Activated CD8-positive, alpha-beta memory T cell treated with anti-CD3 and anti-CD28 coated beads for 1 hour (primary cell): Measurements from ENCODE around the gene KNTC1.
"Not testable (repeated sequence)": the region's sequence is repeated elsewhere in the genome, so short reads cannot be mapped to it uniquely, and the experiment has no call there.

Experiments used
- DNase-seq, 2 donors: peaks; one replicate each; pipeline ENCODE4 v3.0.0-alpha.2; 2020; ENCODE audit warnings: low read depth in 1 of 2; ENCODE audit errors: extremely low read depth in 1 of 2

Gene KNTC1

DNA sequence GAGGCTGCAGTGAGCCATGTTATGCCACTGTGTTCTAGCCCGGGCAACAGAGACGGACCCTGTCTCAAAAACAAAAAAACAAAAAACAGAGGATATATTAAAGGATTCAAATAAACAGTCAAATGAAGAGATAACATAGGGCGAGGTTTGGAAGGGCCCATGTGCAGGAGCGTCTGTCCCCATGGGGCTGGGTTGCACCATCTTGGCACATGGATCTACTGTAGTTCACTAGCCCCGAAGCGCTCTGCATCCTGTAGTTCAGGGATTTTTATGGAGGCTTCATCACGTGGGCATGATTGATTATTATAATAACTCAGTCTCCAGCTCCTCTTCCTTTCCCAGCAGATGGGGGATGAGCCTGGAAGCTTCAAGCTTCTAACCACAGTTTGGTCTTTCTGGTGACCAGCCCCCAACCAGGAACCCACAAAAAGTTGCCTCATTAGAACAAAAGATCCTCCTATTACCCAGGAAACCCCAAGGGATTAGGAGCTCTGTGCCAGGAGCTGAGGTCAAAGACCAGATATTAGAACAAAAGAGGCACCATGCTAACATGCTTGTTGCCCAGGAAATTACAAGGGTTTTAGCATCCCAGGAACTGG lies 116.3 kb downstream of the KNTC1 start:
- no peak for DNase-seq

DNA sequence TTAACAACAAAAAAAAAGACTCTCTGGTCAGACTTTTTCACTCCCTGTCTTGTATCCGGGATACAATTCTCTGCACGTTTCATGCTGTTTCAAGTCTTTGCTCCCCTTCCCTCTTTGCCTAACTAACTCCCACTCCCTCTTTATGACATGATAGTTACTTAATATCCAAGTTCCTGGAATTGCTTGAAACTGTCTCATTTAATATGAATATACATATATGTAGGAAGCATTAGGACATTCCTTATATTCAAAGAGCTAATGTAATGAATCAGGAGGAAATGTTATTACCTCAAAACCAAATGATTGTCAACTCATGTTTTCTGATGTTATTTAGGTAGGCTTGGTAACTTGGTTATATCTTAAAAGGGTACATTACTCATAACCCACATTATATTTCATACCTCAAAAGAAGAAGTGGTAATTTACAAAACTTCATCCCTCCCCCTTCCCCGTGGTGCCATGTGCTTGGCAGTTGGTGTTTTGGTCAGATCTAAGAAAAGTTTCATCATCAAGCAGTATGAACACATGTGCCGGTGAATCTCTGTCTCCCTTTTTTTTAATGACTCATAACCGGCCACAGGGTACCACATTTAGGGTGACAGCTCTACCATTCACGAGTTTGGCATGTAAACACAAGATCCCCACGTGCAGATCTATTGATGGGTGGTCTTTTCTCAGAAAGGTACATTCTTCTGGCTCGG lies 119.6 kb downstream of the KNTC1 start:
- DNase-seq: peak in 1 of 2 donors; percentile 6

DNA sequence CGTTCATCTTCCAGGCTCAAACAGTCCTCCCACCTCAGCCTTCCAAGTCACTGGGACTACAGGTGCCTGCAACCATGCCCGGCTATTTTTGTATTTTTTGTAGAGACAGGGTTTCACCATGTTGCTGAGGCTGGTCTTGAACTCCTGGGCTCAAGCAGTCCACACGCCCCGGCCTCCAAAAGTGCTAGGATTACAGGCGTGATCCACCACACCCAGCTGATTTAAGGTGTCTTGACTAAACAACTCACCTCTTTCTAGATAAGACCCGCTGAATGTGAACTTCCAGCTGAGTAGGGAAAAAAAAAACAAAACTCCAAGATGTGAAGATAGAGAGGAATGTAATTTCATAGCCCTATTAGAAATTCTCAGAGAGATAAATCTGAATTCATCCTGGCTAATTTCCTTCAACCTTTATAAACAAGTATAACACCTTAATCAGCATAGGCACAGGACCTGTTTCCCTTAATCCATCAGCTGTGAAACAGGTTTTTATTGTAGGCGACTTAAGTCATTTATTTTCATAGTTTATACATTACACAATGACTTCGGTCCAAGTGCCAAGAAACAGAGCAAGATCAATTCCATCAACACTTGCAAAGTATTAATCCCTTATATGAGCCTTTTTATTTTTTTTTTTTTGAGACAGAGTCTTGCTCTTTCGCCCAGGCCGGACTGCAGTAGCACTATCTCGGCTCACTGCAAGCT lies 124.6 kb downstream of the KNTC1 start:
- DNase-seq: no peak

DNA sequence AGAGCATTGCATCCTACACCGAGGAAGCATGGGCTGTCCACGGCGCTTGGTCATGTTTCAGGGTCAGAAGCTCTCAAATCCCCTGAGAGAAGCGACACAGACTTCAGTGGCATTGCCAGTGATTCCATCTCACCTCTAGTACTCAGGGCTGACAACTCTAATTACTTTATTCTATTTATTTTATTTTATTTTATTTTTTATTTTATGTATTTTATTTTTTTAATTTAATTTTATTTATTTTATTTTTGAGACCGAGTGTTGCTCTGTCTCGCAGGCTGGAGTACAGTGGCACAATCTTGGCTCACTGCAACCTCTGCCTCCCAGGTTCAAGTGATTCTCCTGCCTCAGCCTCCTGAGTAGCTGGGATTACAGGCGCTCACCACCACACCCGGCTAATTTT lies 126.2 kb downstream of the KNTC1 start:
- DNase-seq: not testable (repeated sequence)

DNA sequence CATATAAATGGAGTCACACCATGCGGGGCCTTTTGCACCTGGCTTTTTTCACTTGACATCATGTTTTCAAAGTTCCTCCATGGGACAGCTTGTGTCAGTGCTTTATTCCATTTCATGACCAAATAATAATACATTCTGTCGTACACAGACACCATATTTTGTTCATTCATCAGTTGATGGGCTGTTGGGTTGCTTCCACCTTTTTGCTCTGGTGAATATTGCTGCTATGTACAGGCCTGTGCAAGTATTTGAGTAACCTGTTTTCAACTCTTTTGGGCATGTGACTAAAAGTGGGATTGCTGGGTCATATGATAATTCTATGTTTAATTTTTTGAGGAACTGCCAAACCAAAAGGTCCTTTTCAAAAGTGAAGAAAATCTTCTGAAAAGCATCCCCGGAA lies 129.2 kb downstream of the KNTC1 start:
- DNase-seq: no peak

DNA sequence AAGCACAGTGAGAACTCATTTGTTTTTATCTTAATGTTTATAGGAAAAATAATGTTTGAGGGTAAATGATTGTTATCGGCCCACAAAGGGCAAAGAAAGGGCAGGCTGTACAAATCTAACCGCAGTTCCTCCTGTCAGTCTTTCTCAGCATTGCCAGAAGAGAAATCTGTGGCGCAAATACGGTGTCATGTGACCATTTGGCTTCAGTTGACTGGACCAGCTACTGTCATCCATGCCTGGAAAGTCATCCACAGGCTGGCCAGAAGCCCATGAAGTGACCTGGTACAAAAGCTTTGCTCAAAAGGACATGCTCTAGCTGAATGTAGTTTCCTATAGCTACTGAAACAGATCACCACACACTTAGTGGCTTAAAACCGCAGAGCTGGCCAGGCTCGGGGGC lies 132.5 kb downstream of the KNTC1 start:
- DNase-seq: no peak

DNA sequence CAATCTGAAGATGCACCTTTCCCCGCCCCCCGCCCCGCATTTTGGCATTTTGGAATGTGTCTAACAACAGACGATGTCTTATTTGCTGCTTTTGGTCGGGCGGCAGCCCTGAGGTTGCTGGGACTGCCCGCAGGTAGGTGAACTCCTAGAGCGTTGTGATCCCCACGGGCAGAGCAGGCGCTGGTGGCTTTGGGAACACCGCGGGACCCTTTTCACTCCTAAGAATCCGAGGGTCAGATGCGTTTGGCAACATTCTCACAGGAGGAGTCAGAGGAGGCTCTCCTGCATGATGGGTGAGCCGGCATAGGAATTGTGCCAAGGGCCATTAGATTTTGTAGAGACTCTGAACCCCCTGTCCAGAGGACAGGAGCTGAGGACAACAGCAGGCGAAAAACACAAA lies 134.2 kb downstream of the KNTC1 start:
- no peak for DNase-seq

DNA sequence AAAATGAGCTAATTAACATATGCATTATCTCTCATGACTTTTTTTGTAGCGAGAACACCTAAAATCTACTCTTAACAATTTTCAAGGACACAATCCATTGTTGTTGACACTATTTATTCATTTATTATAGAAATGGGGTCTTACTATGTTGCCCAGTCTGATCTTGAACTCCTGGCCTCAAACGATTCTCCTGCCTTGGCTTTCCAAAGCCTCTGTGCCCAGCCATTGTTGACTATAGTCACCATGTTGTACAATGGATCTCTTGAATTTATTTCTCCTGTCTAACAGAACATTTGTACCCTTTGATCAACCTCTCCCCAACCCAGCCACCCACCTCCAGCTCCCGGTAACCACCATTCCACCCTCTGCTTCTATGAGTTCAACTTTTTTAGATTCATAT lies 134.9 kb downstream of the KNTC1 start:
- DNase-seq: no peak

DNA sequence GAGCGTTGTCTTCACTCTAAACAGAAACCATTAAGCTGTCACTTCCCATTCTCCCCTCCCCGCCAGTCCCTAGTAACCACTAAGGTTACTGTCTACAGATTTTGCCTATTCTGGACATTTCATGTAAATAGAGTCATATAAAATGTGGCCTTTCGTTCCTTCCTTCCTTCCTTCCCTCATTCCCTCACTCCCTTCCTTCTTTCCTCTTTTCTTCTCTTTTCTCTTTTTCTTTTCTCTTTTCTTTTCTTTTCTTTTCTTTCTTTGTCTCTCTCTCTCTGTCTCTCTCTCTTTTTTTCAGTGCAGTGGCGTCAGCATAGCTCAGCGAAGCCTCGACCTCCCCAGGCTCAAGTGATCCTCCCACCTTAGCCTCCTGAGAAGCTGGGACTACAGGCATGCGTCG lies 138.3 kb downstream of the KNTC1 start:
- DNase-seq: no peak

DNA sequence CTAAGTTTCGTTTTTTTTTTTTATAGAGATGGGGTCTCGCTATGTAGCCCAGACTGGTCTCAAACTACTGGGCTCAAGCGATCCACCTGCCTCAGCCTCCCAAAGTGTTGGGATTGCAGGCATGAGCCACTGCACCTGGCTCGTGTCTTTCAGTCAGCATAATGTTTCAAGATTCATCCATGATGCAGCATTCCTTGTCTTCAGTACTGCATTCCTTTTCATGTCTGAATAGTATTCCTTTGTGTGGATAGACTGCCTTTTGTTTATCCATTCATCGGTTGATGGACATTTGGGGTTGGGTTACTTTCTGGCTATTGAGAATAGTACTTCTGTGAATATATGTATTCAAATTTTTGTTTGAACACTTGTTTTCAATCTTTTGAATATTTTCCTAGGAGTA lies 138.7 kb downstream of the KNTC1 start:
- DNase-seq: no peak

DNA sequence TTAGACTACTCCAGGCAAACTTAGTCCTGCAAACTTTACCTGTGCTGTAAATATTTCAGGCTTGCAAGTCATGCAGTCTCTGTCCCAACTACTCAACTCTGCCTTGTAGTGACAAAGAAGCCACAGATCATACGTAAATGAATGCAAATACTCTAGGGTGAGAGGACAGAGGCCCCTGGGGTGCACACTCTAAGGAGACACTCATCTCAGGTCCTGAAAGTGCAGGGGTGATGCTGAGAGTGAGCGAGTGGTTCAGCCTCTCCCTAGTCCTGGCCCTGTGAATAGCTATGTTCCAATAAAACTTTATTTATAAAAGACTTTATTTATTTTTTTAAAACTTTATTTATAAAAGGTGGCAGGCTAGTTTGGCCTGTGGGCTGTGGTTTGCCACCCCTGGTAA lies 141.2 kb downstream of the KNTC1 start:
- no peak for DNase-seq

DNA sequence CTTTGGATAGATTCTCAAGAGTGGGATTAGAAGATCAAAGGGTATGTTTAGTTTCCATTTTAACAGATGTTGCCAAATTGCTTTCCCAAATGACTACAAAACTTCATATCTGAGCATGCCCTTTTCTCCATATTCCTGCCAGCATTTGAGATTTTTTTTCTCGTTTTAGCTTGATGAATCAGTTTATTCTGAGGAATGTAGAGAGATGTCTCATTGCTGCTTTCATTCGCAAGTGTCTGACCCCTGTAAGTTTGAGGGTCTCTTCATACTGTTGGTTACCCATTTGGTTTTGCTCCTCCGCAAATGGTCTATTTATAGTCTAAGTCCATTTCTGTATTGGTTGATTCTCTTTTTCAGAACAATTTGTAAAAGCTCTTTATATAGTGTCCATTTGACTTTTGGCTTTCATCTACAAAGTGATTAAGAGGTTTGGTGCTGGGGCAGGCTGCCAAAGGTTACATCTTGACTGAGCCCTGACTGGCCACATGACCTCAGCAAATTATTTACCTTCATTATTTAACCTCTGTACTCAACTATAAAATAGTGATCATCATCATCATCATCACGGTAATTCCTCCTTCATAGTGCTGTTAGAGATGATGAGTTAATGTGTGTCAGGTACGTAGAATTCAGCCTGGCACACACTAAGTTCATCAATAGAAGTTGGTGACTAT lies 142.5 kb downstream of the KNTC1 start:
- no peak for DNase-seq

DNA sequence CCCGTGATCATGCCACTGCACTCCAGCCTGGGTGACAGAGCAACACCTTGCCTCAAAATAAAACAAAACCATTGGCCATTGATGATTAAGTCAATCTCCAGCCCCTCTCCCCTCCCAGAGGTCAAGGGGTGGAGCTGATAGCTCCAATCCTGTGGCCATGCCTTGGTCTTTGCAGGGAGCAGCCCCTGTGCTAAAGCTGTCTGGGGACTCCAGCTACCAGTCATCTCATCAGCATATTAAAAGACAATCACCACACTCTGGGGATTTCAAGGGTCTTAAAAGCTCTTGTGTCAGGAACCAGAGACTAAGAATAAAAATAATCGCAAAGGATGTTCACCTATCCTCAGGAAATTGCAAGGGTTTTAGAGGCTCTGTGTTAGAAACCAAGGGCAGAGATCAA lies 145.5 kb downstream of the KNTC1 start:
- DNase-seq: no peak
